IMR-90 (cell line): ENCODE data around the gene LHFPL6. TPM values are rescaled to one million over a fixed set of nuclear protein-coding genes. Genes with fewer than 3 reads are reported as not detected.

Experiments used
- ATAC-seq: fragments of 200-7000 bp; cut with Tn5 transposase; 2 replicates; pipeline ENCODE4 v1.9.1; 2020; ENCODE audit warnings: low read depth, mild to moderate bottlenecking, moderate library complexity
- BruUV-seq: library from RNA; stranded (reverse); fragments of 400-500 nt; replicated peaks from 2 replicates; lab custom pipeline; 2021; lab: Mats Ljungman, UMichigan
- CTCF ChIA-PET: fragments of 300-600 bp; formaldehyde crosslinking; extraction: SDS; loops from one replicate; lab custom pipeline; 2021; ENCODE audit warnings: antibody characterized with exemption; lab: Yijun Ruan, JAX
- POLR2A ChIA-PET: fragments of 300-600 bp; sonication (Branson Sonifier 250); formaldehyde crosslinking; loops from one replicate; lab custom pipeline; 2022; ENCODE audit warnings: antibody characterized with exemption; ENCODE audit not compliant: unreplicated experiment; lab: Charles Lee
- DNase-seq: peaks from one replicate; pipeline ENCODE4 v3.0.0; 2013
- H2AFZ ChIP-seq: replicated peaks from 2 replicates; pipeline ENCODE3; 2013; ENCODE audit warnings: low read length, mild to moderate bottlenecking; ENCODE audit not compliant: poor library complexity
- H2AK5ac ChIP-seq: 2 replicates; pipeline ENCODE4 v1.6.1; 2013; ENCODE audit warnings: low read depth, low read length, inconsistent platforms
- H2AK9ac ChIP-seq: replicated peaks from 2 replicates; pipeline ENCODE3; 2013; ENCODE audit warnings: mild to moderate bottlenecking, low read depth, low read length, moderate library complexity; ENCODE audit not compliant: poor library complexity
- H2BK120ac ChIP-seq: 2 replicates; pipeline ENCODE4 v1.6.1; 2013; ENCODE audit warnings: low read depth, low read length, inconsistent platforms
- H2BK15ac ChIP-seq: 3 replicates; pipeline ENCODE4 v1.6.1; 2013; ENCODE audit warnings: low read depth, low read length, inconsistent platforms
- H2BK20ac ChIP-seq: 2 replicates; pipeline ENCODE4 v1.6.1; 2013; ENCODE audit warnings: low read depth, mild to moderate bottlenecking, inconsistent platforms, low read length, moderate library complexity
- H2BK5ac ChIP-seq: 2 replicates; pipeline ENCODE4 v1.6.1; 2013; ENCODE audit warnings: mild to moderate bottlenecking, low read depth, low read length, inconsistent platforms; ENCODE audit not compliant: poor library complexity, severe bottlenecking
- H3K14ac ChIP-seq: replicated peaks from 2 replicates; pipeline ENCODE4 v1.6.1; 2013; ENCODE audit warnings: low read depth, low read length, inconsistent platforms
- H3K18ac ChIP-seq: 2 replicates; pipeline ENCODE4 v1.6.1; 2013; ENCODE audit warnings: low read depth, low read length, control low read depth
- H3K23ac ChIP-seq: 2 replicates; pipeline ENCODE4 v1.6.1; 2013; ENCODE audit warnings: low read depth, low read length, inconsistent platforms
- H3K27ac ChIP-seq: 2 replicates; pipeline ENCODE4 v1.5.1; 2013; ENCODE audit warnings: mild to moderate bottlenecking, control low read depth, low read length; ENCODE audit not compliant: insufficient read depth
- H3K27me3 ChIP-seq: 2 replicates; pipeline ENCODE4 v1.6.1; 2013; ENCODE audit warnings: low read length; ENCODE audit not compliant: control insufficient read depth, insufficient read depth
- H3K36me3 ChIP-seq: 2 replicates; pipeline ENCODE4 v1.6.1; 2013; ENCODE audit warnings: low read length, mixed read lengths; ENCODE audit not compliant: control insufficient read depth, insufficient read depth
- H3K4ac ChIP-seq: 2 replicates; pipeline ENCODE4 v1.6.1; 2013; ENCODE audit warnings: low read depth, low read length, inconsistent platforms
- H3K4me1 ChIP-seq: 2 replicates; pipeline ENCODE4 v1.6.1; 2013; ENCODE audit warnings: low read length, mixed read lengths; ENCODE audit not compliant: control insufficient read depth, insufficient read depth
- H3K4me2 ChIP-seq: 2 replicates; pipeline ENCODE4 v1.6.1; 2013; ENCODE audit warnings: low read depth, mild to moderate bottlenecking, control low read depth, low read length, moderate library complexity
- H3K4me3 ChIP-seq: 2 replicates; pipeline ENCODE4 v1.5.1; 2013; ENCODE audit warnings: low read depth, mild to moderate bottlenecking, control low read depth, low read length, moderate library complexity; ENCODE audit not compliant: insufficient read depth
- H3K56ac ChIP-seq: 2 replicates; pipeline ENCODE4 v1.6.1; 2013; ENCODE audit warnings: low read length, inconsistent platforms; ENCODE audit not compliant: insufficient read depth; ENCODE audit errors: extremely low read depth
- H3K79me1 ChIP-seq, 2 experiments: 2 replicates each; pipeline ENCODE4 v1.6.1; 2013; ENCODE audit warnings: low read length in 2 of 2, inconsistent platforms in 1 of 2, low read depth in 1 of 2
- H3K9ac ChIP-seq: 2 replicates; pipeline ENCODE4 v1.6.1; 2013; ENCODE audit warnings: low read depth, low read length, control low read depth
- H3K9me1 ChIP-seq: 2 replicates; pipeline ENCODE4 v1.6.1; 2013; ENCODE audit warnings: low read length, inconsistent platforms; ENCODE audit not compliant: insufficient read depth
- H3K9me3 ChIP-seq: 2 replicates; pipeline ENCODE4 v1.6.1; 2013; ENCODE audit warnings: low read length; ENCODE audit not compliant: control insufficient read depth, insufficient read depth
- H4K20me1 ChIP-seq: 2 replicates; pipeline ENCODE4 v1.6.1; 2013; ENCODE audit warnings: low read length, inconsistent platforms; ENCODE audit not compliant: insufficient read depth
- H4K5ac ChIP-seq: 2 replicates; pipeline ENCODE4 v1.6.1; 2013; ENCODE audit warnings: mild to moderate bottlenecking, low read depth, low read length, control low read depth
- H4K8ac ChIP-seq, 2 experiments: 2 replicates each; pipeline ENCODE4 v1.6.1; 2013; ENCODE audit warnings: low read depth in 2 of 2, low read length in 2 of 2, control low read depth in 1 of 2, inconsistent platforms in 1 of 2
- H4K91ac ChIP-seq: 2 replicates; pipeline ENCODE4 v1.6.1; 2013; ENCODE audit warnings: low read depth, low read length, inconsistent platforms; ENCODE audit not compliant: insufficient read depth
- BHLHE40 ChIP-seq: fragments of 150-350 bp; IDR thresholded peaks from 2 replicates; pipeline ENCODE4 v1.6.1; 2016; ENCODE audit warnings: mild to moderate bottlenecking, low read depth, low read length
- CEBPB ChIP-seq: IDR thresholded peaks from 2 replicates; pipeline ENCODE4 v1.6.1; 2012; ENCODE audit warnings: low read depth, low read length, improper control_type of control experiment
- CHD1 ChIP-seq: IDR thresholded peaks from 2 replicates; pipeline ENCODE4 v1.6.1; 2012; ENCODE audit warnings: low read depth, low read length, improper control_type of control experiment
- CTCF ChIP-seq: conservative IDR thresholded peaks from 2 replicates; pipeline ENCODE4 v1.5.1; 2012; ENCODE audit warnings: mild to moderate bottlenecking, low read depth, low read length, improper control_type of control experiment
- ELK1 ChIP-seq: fragments of 150-350 bp; IDR thresholded peaks from 2 replicates; pipeline ENCODE4 v1.6.1; 2016; ENCODE audit warnings: low read depth, mild to moderate bottlenecking, low read length, moderate library complexity, borderline replicate concordance
- FOS ChIP-seq: fragments of 150-350 bp; IDR thresholded peaks from 2 replicates; pipeline ENCODE4 v1.6.1; 2016; ENCODE audit warnings: low read depth, low read length
- MAFK ChIP-seq: IDR thresholded peaks from 2 replicates; pipeline ENCODE4 v1.6.1; 2012; ENCODE audit warnings: low read depth, low read length, improper control_type of control experiment
- MAZ ChIP-seq: IDR thresholded peaks from 2 replicates; pipeline ENCODE4 v1.6.1; 2012; ENCODE audit warnings: low read depth, mild to moderate bottlenecking, low read length, improper control_type of control experiment, moderate library complexity, borderline replicate concordance
- MXI1 ChIP-seq: IDR thresholded peaks from 2 replicates; pipeline ENCODE4 v1.6.1; 2012; ENCODE audit warnings: low read depth, mild to moderate bottlenecking, low read length, moderate library complexity, borderline replicate concordance
- NFE2L2 ChIP-seq: fragments of 150-350 bp; IDR thresholded peaks from 2 replicates; pipeline ENCODE4 v1.6.1; 2016; ENCODE audit warnings: low read depth, mild to moderate bottlenecking, low read length
- POLR2A ChIP-seq: IDR thresholded peaks from 2 replicates; pipeline ENCODE4 v1.6.1; 2012; ENCODE audit warnings: mild to moderate bottlenecking, low read depth, low read length
- RAD21 ChIP-seq: IDR thresholded peaks from 2 replicates; pipeline ENCODE4 v1.6.1; 2012; ENCODE audit warnings: low read length, improper control_type of control experiment
- RCOR1 ChIP-seq: IDR thresholded peaks from 2 replicates; pipeline ENCODE4 v1.6.1; 2012; ENCODE audit warnings: mild to moderate bottlenecking, low read length, improper control_type of control experiment; ENCODE audit not compliant: insufficient replicate concordance
- RFX5 ChIP-seq: IDR thresholded peaks from 2 replicates; pipeline ENCODE4 v1.8.0; 2012; ENCODE audit warnings: low read depth, mild to moderate bottlenecking, low read length, moderate library complexity
- SMC3 ChIP-seq: fragments of 150-350 bp; IDR thresholded peaks from 2 replicates; pipeline ENCODE4 v1.6.1; 2016; ENCODE audit warnings: low read depth, mild to moderate bottlenecking, antibody characterized with exemption, low read length, moderate library complexity
- USF2 ChIP-seq: fragments of 150-350 bp; IDR thresholded peaks from 2 replicates; pipeline ENCODE4 v1.6.1; 2017; ENCODE audit warnings: mild to moderate bottlenecking, antibody characterized with exemption, low read length, low read depth
- WGBS, 2 experiments: methylation state at CpG; one replicate each; pipeline versions ENCODE4 v1.1.5 to v1.1.7; 2013; ENCODE audit warnings: missing lambda C conversion rate in 2 of 2; ENCODE audit not compliant: insufficient read length in 1 of 2; ENCODE audit errors: extremely low coverage in 2 of 2; 5-methylcytosine and 5-hydroxymethylcytosine counted together
- dilution Hi-C: fragments of 300-500 bp; cut with HindIII; formaldehyde crosslinking; loops from one replicate; pipeline ENCODE4 v1.14.3; 2018; ENCODE audit warnings: low sequenced_read_pairs; ENCODE audit not compliant: unreplicated experiment
- in situ Hi-C: fragments of 300-500 bp; cut with MboI; formaldehyde crosslinking; loops from 3 replicates; pipeline ENCODE4 v1.14.3; 2019; ENCODE audit warnings: low sequenced_read_pairs, inconsistent platforms, mixed read lengths
- intact Hi-C: fragments of 100-400 bp; cut with micrococcal nuclease; formaldehyde crosslinking; loops from 2 replicates; pipeline ENCODE4 v1.10.0; 2022
- polyA plus RNA-seq, 3 experiments: library from polyadenylated mRNA; depleted of rRNA; stranded (reverse); fragments of >200 nt; gene quantifications; 2 replicates each; pipeline ENCODE4 v1.2.3, GENCODE V29; 2012; ENCODE audit warnings: low replicate concordance in 1 of 3
- total RNA-seq: library from RNA; depleted of rRNA; stranded (reverse); fragments of >200 nt; gene quantifications from 2 replicates; pipeline ENCODE4 v1.2.3, GENCODE V29; 2012

LHFPL6 gene
- total and polyA plus RNA-seq, 2 of the 4 experiments (the other 2 are of a cell fraction), result 24.7 to 36.1 TPM

GRCh38 chr13:39578821-39579291 lies 24.1 kb downstream of the LHFPL6 start:
- Histone ChIP-seq H3K4me2 (no peak overlapping the region), H3K4me3 (no peak overlapping the region), H3K9me1 (peaks cover 4% of the 10 kb centered on the region), H3K27ac (no peak overlapping the region), H4K8ac (no peak overlapping the region), H3K4ac (no peak overlapping the region), H4K91ac (no peak overlapping the region), H3K9me3 (no peaks in the 10 kb centered on the region), H2BK15ac (no peak overlapping the region), H2BK5ac (no peak overlapping the region), H3K18ac (no peak overlapping the region), H3K56ac (no peak overlapping the region), H4K20me1 (no peaks in the 10 kb centered on the region), H3K79me1 (peaks cover 34 to 52% of the 10 kb centered on the region in 2 experiments), H2BK20ac (no peak overlapping the region), H2AFZ (no peak overlapping the region), H3K4me1 (peaks cover 3% of the 10 kb centered on the region), H2AK5ac (no peak overlapping the region), H3K9ac (no peak overlapping the region), H3K23ac (no peak overlapping the region), H3K36me3 (peaks cover 2% of the 10 kb centered on the region; the same call in 1 of the 2 replicates), H3K14ac (no peak overlapping the region), H2AK9ac (no peak overlapping the region), H3K27me3 (no peaks in the 10 kb centered on the region), H2BK120ac (no peak overlapping the region), H4K5ac (no peak overlapping the region)
- intact Hi-C loops (no loop called here), dilution Hi-C loops (no loop called here), in situ Hi-C loops (no loop called here)
- no peak for DNase-seq
- BruUV-seq, result no TSS peak
- TF ChIP-seq MAZ (no peak), CEBPB (no peak), NFE2L2 (no peak), BHLHE40 (no peak), FOS (no peak), POLR2A (no peak), USF2 (no peak), MAFK (no peak), RCOR1 (no peak), CHD1 (no peak), RFX5 (no peak), CTCF (no peak), RAD21 (no peak), MXI1 (no peak), ELK1 (no peak), SMC3 (no peak)
- ATAC-seq, result no peak; the same call in 1 of the 2 replicates
- WGBS, 2 experiments, result no CpG with 5 or more reads among the region's 3 CpGs
- ChIA-PET POLR2A (no interaction called here), CTCF (interaction anchor here (1.9 kb wide), 1 partner anchor 9 kb away, joined by 5 read pairs; no protein-coding TSS in a partner anchor)
